ENCODE data around the gene NOS1.
"Not testable (repeated sequence)": the region's sequence is repeated elsewhere in the genome, so short reads cannot be mapped to it uniquely, and the experiment has no call there.

GRCh38 chr12:117199956-117200744, 161.3 kb downstream of the NOS1 start:
- not testable (repeated sequence) for TF ChIP-seq POLR2A, POLR2AphosphoS5 (IDR thresholded peaks at IDR 0.05)
